ENCODE results near the gene NPS.

NPS gene

GRCh38 chr10:127563718-127564553 lies 14.8 kb downstream of the NPS start:
- DNase-seq = peak; percentile 15

- DNase-seq = no peak
Measured at GRCh38 chr10:127564644-127565043, 15.5 kb downstream of the NPS start.

DNA sequence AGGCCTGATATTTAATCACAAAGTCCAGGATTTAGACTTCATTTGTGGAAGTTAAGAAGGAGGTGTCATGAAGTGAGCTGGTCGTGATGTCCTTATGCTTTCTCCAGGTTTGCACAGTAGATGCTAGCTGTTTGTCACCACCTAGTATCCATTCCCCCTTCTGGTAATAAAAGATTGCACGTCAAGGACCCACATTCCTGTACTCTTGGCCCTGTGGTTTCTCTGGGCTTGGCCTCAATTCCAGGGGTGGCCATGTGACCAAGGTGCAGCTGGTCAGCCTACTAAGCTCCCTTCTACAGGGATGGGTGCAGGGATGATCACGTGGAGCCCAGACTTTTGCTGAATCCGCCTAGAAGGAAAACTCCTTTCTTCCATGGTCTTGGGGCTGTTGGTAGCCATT lies 16.5 kb downstream of the NPS start:
- DNase-seq = no peak

GRCh38 chr10:127569210-127569609 lies 20.1 kb downstream of the NPS start:
- no peak for DNase-seq

DNA sequence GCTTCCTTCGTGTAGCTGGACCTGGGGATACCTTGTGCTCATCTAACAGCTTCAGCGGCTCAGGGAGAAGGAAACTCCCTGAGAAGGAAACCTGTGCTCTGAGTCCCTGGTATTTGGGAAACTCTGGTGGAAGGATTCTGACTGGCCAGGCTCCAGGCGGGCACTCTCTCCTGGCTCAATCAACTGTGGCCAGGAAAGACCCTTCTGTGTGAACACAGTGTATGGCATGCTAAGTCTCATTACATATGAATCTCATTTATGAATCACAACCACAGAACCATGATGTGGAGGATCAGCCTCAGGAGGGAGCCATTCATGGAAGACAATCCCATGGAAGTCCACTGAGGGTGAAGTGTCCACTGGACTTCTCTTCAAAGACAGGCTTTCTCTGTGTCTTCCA lies 20.9 kb downstream of the NPS start:
- no peak for DNase-seq

DNA sequence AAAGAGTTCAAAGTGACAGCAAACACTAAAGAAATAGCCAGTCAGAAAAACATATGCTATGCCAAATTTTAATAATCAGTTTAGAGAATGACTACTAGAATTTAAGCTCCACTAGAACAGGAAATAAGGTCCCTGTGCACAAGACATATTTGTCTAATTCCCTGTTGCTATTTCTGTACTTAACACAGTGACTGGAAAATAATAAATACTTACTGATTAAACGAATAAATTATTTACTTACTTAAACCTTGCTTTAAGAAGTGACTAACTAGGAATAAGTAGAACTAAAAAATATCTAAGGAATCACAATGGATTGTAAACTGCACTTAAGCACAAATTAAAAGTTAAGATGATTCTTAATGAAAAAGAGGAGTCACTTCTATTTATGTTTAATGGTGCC lies 22.3 kb downstream of the NPS start:
- no peak for DNase-seq

DNA sequence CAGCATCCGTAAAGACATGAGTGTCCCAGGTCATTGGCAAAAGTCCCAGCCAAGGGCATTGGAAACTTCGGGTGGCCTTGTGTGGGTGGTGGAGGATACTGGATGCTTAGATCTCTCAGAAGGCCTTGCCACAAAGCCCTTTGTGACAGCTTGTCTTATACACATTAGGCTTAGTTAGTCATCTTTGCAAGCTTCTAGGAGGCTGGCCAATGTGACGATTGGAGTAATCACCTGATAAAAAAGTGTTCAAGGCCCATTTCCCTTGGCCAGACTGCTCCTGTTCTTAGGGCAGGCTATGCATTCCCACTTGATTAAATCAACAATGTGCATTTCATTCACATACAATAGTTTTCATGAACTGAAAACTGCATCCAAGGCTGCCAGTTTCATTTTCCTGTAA lies 26.9 kb downstream of the NPS start:
- no peak for DNase-seq

- DNase-seq = no peak
Measured at GRCh38 chr10:127576740-127577161, 27.6 kb downstream of the NPS start.

GRCh38 chr10:127577376-127578258 lies 28.5 kb downstream of the NPS start:
- DNase-seq = peak; percentile 2

DNA sequence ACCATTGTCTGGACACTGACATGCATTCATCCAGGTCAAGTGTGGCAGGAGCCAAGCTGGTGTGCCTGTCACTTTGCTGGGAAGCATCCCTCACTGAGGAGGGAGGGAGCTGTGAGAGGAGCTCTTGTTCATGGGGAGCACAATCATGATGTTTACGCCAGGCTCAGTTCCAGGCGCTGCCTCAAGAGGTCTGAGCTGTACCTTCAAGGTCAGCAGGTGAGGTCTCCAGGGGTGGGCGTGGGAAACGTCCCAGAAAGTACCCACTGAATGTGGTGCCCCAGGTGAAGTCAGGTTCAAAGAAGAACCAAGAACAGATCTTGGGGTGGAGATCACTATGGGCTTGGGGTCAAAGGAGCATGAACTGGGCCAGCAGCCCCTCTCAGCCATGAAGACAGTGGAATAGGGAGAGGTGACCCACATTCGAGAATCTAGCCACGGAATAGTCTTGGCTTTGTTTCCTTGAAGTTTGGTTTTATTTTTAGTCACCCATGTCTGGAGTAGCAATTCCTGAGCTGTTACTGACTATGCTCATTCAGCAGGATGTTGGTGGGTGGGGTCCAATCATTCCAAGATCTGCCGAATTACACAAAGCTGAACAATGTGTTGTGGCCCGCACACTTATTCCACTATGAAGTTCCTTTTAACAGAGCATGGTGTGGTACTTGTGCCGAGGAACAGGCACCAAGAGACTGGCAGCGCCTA lies 29.3 kb downstream of the NPS start:
- no peak for DNase-seq

GRCh38 chr10:127578961-127579305 lies 29.8 kb downstream of the NPS start:
- no peak for DNase-seq

GRCh38 chr10:127579640-127580039 lies 30.5 kb downstream of the NPS start:
- DNase-seq = no peak

- no peak for DNase-seq
Measured at GRCh38 chr10:127580822-127581221, 31.7 kb downstream of the NPS start.

GRCh38 chr10:127585519-127586023 lies 36.5 kb downstream of the NPS start:
- no peak for DNase-seq

- no peak for DNase-seq
Measured at GRCh38 chr10:127587668-127588365, 38.7 kb downstream of the NPS start.

DNA sequence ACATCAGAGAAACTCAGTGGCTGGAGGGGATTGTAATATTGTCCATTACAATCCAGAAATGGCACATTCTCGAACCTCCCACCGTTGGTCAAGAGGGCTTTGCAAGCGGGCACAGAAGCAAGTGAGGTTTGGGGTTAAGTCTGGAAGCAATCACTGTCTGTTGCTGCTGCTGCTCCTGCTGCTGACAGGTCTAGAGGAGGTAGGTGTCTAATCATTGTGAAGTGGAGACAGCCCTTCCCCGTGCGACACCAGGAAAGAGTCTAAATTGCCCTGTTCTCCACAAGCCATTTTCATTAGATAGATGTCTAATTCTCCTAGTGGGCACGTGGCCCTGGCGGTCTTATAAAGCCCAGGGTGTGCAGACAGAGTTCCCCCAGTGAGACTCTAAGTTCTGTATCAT lies 43.5 kb downstream of the NPS start:
- no peak for DNase-seq

DNA sequence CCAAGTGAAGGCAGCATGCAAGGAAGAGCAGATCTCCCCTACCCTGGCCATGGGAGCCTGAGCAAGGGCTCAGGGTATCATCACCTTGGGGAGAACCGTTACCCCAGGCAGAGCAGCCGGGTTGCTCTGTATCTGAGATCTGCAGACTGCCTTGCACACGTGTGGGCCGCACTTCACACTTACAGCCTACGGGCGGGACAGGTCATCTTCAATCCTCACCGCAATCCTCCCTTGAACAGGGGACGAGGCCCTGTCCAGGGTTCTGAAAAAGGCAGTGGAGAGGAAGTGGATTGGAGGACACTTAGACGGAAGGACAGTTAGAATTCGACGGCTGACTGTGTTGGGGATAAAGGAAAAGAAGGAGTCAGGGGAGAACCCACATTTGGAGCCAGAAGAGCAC lies 51.4 kb downstream of the NPS start:
- peak; percentile 41 for DNase-seq
